HG03378 (cell line): ENCODE data around the gene EXOC3L1.

Experiments
- ATAC-seq: cut with Tn5 transposase; IDR thresholded peaks from one replicate; pipeline ENCODE4 v1.9.1; 2021; ENCODE audit warnings: mild to moderate bottlenecking, moderate library complexity; ENCODE audit not compliant: unreplicated experiment

EXOC3L1 gene, protein sequence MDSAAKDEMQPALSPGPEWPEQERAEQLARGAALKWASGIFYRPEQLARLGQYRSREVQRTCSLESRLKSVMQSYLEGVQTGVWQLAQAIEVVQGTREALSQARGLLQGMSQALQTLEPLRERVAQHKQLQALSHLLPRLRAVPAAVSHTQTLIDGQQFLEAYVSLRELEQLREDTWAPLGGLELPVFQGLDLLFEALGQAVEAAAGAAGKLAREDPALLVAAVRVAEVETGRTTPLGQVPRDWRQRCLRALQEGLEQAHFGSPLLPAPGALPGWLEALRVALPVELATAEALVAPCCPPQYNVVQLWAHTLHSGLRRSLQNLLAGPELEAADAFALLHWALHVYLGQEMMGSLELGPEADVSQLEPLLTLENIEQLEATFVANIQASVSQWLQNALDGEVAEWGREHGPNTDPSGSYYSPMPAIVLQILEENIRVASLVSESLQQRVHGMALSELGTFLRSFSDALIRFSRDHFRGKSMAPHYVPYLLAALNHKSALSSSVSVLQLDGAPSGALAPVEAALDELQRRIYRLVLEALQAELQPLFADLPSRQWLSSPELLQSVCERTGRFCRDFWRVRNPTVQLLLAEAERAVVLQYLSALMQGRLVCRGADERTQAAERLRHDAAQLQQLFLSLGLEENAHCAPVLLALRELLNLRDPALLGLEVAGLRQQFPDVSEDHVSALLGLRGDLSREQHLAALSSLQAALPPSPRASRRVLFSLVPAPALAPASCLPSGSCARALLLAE

DNA sequence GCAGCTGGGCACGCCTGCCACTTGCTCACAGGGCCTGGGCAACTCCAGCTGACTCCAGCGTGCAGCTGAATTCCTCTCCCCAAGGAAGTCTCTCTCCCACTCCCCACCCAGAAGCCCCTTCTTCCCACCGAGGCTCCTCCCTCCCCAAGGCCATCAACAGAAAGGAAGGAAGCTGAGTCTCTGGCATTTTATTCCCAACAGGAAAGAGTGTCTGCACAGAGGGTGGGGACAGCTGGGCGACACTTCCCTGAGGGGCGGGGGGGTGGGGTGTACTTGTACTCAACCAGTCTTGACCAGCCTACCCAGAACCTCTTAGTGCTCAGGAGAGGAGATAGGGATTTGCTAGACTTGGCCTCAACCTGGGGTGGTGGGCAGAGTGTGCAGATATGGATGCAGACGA lies at the start of gene EXOC3L1:
Gene EXOC3L1, minus strand, starts transcription at position 96 of the 400 bp plus-strand sequence. CDS start 460 bp downstream, outside the sequence.
- no peak for ATAC-seq

DNA sequence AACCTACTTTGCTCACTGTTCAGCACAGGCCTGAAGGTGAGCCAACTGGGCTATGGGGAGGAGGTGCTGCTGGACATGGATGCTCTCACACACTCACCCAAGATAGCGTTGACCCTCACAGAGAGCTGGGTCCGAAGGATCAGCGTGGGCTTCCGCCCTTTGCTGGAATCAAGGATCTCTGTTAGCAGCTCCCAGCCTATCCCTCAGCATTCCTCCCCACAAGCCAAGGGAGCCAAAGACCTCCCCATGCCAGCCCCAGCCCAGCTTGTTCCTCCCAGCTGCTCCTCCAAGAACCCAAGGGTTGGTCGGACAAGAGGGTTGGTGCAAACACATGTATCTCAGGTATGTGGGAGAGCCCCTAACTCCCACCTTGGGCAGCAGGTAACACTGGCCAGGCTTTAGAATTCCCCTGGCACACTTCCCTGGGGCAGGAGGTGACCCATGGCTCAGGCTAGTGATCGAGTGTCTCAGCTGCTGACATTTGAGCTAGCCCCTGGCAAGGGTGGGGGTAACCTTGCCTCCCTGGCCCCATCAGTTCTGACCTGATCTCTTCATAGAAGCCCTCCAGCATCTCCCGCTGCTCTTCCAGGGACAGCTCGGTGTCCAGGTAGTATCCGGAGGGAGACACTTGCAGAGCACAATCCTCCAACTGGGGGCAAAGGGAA lies 49.0 kb upstream of the EXOC3L1 start:
- no peak for ATAC-seq

DNA sequence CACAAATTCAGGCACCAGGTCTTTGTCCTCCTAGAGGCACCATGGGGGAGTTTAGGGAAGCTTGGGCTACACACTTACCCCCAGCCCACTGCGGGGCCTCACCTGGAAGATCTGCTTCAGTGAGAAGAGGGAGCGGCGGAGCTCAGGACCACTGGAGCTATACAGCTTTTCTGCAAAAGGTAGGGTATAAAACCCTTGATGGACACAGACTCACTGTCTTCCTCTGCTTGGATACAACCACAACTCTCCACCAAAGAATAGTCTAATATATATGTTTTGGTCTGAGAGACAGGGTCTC lies 48.3 kb upstream of the EXOC3L1 start:
- ATAC-seq, result no peak

DNA sequence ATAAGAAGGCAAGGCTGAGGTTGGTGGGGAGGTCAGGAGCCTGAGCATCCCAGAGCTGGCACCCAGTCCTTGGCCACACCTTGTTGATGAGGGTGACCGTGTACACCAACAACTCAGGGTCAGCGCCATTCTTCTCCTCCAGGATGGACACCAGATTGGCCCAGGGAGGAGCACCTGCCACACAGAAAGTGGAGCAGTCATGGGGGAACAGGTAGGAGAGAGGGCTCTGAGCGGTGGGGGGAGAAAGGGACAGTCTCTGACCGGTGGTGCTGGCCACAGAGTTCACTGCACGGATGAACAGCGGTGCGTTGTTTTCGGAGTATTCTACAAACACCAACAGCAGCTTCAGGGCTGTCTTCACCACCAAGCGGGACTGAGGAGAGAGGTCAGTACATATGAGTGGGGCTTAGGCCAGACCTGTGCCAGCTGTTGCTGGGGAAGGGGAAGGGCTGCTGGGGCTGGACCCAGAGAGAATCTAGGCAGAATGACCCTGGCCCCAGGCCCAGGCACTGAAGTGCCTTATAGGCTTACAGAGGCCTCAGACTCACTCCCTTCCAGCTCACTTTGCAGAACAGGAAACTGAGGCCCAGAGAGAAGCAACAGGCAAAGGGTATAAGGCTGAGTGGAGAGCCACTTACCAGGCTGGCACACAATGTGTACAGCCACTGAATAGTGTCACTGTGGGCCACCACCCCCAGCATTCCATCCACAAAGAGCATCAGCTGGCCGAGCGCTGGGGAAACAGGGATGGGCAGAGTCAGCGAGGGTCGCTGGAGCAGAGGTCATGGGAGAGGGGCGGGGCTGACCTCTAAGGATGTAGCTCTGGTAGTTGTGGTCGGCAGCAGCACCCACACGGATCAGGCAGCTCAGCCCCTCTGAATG lies 47.7 kb upstream of the EXOC3L1 start:
- ATAC-seq, result no peak

DNA sequence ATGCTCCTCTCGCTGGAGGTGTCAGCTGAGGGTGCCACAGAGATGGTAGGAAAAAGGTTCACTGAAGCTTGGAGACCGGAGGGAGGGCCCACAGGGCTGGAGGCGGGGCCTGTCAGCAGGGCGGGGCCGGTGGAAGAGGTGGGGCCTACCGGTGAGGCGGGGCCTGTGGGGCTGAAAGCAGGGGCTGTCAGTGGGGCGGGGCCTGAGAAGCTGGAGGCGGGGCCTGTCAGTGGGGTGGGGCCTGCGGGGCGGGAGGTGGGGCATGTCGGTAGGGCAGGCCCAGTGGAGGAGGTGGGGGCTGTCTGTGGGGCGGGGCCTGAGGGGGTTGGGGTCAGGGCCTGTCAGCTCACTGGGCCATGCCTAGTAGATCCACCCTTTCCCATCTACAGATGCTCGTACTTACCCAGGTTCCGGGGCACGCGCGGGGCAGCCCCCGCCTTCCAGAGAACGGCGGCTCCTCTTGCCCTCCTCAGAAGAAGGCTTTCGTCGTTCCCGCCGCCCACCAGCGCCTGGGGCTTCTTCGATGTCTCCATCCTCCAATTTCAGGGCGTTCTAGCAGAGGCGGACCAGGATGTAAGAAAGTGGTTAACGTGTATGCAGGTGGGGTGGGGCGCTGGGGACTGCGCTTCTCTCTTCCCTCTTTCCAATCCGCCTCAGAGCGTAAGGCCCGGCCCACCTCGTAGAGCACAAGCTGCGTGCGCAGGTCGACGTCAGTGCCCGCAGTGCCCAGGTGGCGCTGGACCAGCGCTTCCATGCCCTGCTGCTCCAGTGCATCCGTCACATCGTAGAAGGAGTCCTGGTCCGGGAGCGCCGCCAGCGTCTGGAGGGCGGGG lies 46.8 kb upstream of the EXOC3L1 start:
- no peak for ATAC-seq

DNA sequence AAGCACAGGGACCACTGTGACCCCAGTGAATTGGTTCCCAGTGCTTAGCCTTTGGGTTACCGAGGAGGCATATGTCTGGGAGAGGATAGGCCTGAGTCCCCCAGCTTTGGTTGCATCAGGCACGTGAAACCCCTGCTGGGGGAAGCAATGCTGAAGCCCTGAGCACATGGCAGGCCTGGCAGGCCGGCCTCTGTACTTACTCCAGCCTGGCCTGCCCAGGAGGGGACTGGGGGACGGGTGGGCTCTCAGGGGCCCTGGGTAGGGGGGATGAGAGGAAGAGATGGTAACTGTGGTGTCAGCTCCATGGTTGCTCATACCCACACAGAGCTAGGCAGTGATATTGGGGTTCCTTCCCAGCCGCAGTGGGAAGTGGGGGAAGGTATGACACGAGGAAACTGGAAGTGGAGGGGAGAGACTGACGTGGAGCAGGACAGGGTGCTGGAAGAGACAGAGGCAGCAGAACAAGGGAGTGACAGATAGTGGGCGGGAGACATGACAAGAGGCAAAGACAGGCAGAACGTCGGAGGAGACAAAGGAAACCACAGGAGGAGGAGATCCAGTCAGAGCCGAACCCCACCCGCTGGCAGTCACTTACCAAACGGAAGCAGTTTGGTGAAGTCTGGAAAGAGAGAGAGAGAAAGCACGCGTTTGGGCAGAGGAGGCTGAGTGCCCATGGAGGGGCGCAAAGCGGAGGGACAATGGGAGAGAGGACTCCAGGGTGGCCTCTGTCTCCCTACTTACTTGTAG lies 46.1 kb upstream of the EXOC3L1 start:
- ATAC-seq, result no peak

DNA sequence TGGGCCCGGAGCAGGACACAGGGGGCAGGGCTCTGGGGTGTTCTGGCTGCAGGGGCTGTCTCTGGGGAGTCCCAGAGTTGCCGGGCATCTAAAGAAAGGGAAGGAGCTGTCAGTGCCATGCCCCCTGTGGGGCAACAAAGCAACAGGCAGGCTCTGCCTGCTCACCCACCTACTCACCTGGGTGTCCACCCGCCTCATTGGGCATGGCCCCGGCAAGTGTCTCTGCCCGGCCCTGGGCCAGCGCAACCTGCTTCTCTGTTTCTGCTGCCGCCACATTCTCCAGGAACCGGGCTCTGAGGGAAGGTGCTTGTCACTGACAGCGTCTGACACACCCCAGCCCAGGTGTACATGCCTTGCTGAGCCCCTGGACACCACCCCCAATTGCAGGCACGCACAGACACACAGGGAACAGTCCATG lies 44.3 kb upstream of the EXOC3L1 start:
- no peak for ATAC-seq

DNA sequence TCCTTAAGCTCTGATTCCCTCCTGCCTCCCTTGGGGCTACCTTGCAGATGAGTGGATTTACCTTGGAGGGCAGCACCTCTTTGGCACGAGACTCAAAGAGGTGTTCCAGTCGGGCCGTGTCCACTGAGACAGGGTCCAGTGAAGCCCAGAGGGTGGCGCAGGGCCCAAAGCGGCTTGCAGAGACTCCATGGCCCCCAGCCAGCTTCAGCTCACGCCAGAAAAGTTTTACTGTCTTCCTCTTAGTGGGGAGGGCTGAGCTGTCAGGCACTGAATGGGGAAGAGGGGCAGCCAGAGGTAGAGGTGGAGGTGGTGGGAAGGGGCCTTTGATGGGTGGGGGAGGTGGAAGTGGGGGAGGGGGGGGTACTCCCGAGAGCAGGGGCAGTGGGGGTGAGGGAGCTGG lies 43.7 kb upstream of the EXOC3L1 start:
- ATAC-seq, result no peak

DNA sequence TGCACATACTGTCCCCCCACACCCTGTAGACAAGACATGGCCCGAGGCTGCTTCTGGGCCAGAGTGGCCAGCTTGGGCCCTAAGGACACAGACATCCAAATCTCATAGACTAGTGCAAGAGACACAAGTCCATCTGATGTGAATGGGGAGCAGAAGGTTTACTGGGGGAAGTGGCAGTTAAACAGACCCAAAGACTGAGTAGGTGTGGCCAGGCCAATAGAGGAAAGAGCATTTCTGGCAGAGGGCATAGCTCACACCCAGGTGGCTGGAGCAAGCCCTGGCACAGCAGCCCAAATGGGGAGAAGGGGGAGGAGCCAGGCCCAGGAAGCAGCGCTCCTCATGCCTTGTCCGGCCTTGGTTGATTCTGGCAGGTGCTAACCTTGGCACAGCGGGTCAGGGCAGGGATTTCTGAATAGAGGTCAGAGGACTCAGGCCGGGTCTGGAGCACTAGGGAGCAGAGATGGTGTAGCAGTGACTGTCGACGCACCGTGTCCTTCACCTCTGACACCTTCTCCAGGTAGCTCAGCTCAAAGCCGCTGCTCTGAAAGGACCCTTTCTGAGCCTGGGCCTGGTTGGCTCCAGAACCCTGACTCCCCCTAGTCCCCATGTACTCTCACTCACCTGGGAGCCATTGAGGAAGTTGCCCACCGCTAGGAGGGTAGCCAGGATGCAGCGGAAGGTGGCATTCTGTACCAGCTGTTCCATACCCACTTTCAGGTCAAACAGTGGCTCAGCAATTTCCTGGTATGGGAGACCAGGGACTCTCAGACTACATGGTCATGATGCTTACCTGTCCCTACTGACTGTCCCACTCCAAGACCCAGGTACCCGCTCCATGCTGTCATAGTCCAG lies 41.1 kb upstream of the EXOC3L1 start:
- ATAC-seq, result no peak

DNA sequence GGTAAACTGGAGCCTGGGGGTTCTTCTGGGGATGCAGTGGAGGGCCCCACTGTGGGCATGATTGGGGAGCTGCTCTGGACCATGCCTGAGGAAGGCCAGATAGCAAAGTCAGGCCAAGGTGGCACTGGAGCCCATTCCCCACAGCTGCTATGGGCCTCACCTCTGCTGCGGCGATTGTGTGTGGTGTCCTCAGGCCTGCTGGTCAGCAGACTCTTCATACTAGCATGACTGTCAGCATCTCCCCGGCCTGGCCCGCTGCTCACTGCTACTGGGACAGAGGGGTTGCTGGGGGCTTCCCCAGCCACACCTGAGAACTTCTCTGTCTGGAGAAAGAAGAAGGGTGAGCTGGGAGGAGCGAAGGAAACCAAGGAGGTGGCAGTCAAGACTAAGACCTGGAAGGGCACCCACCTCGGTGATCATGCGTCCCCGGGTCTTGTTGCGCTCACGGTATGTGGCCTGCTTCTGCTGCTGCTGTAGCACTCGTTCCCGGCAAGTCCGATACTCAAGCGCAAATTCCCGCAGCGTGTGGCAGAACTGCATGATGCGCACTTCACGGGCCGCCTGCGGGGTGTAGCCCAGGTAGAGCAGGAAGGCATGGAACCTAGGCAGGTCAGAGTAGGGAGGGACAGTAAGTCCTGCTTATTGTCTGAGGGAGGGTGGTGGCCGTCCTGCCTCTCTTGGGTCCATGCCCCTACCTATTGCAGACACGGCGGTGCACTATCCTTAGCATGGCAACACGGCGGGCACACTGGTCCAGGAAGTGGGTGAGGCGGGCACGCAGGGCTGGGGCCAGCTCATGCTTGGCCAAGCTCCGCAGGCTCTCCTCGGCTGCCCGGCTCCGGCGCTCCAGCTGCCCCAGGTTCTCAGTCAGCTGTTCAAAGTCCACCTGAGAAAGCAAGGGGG lies 40.2 kb upstream of the EXOC3L1 start:
- no peak for ATAC-seq

DNA sequence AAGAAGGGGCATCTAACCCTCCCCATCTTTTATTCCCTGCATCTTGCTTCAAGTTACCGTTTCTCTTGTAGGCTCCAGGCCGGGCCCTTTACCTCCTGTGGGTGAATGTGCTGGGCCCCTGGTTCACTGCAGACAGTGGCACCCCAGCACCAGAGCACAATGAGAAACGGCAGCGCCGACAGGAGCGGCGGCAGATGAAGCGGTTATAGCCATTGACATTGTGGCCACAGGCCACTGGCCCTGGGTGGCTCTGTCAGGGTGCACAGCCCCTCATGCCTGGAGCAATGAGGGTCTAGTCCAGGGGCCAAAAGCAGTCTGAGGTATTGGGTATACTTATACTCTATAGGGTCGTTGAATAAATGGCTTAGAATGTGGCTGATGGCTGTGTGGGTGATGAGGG lies 39.0 kb upstream of the EXOC3L1 start:
- ATAC-seq, result no peak

DNA sequence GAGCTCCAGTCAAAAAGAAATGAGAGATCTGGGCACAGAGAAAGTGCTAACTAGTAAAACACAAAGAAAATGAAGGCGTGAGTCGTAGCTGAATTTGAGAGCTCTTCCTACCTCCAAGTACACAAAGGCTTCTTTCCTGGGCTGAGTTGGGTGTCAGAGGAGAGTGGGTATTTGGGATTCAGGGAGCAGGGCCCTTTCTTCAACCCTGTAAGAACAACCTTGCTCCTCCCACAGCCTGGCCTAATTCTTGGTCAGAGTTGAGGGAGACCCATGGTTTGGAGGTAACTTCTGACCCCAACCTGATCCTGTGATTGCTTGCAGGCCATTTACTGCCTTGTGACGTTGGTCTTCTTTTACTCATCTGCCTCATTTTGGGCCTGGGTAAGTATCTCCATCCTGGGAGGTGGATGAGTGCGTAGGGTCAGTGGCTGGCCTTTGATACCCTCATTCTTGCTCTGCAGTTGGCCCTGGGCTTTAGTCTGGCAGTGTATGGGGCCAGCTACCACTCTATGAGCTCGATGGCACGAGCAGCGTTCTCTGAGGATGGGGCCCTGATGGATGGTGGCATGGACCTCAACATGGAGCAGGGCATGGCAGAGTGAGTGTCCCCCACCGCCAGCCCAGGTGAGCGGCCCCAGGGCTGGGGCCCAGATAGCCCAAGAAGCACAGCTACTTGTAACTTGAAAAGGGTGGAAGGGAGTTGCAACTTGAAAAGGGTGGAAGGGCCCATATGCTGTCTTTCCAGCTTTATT lies 38.3 kb upstream of the EXOC3L1 start:
- no peak for ATAC-seq

DNA sequence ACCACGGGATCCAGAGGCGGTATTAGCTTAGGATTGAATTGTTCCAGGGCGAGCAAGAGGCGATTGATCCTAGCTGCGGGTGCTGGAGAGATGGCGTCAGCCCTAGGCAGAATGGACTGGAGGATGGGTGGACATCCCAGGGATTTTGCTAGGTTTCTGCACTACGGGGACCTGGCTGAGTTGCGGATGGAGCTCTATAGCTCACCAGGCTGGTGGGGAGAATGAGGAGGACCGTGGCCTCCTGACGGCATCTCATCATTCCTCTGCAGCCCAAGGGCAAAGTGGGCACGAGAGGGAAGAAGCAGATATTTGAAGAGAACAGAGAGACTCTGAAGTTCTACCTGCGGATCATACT lies 37.6 kb upstream of the EXOC3L1 start:
- ATAC-seq, result no peak

DNA sequence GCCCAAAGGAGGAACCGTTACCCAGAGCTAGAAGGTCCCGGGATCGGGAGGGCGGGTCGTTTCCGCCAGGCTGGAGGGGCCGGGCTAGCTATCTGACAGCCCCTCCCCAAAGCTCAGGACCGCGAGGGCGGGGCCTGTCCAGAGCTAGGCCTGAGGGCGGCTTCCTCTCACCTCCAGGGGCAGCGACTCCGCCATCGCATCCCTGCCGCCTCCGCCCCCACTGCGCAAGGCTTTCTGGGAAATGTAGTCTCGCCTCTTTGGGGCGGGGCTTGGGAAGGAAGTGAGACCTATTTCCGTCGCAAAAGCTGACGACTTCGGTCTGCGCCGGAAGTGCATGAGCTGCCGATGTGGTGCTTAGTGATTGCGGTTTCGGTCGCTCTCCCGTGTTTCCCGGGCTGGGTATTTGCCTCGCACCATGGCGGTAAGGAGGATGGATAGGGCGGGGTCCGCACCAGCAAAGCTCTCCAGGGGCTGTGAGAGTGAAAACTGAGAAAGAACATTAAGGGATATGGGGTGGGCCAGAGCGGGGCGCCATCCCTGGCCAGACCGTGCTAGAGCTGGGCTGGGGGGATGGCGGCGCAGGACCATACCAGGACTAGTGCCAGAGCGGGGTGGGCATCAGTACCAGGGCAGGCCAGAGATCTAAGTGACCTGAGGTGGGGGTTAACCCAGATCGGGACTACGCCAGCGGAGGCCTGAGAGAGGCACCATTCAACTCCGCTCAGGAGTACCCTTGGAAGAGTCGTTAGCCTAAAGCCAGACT lies 37.0 kb upstream of the EXOC3L1 start, which contains the start of gene TMEM208:
Gene TMEM208, plus strand, starts transcription at position 327 of the 763 bp plus-strand sequence. Its CDS starts 89 bp downstream, at position 416.
- ATAC-seq, result peak; percentile 74

DNA sequence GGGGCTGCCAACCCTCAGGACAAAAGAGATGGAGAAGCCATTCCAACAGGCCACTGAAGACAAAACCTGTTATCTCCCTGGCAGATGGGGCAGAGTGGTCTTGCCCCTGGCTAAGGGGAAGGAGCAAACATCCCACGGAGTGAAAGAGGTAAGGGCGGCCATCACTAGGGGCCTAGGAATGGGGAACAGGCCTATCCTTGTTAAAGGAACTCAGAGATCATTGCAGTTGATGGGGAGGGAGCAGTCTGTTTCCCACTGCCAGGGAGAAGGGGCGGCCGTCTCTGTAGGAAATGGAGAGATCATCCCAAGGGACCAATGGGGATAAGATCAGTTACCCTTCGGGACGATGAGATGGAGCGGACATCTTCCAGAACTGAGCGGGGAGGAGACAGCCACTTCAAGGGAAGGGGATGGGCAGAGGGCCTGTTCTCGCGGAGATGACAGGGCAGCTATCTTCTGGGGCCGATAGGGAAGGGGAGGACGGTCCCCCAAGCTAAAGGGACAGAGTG lies 36.4 kb upstream of the EXOC3L1 start:
- ATAC-seq, result no peak

DNA sequence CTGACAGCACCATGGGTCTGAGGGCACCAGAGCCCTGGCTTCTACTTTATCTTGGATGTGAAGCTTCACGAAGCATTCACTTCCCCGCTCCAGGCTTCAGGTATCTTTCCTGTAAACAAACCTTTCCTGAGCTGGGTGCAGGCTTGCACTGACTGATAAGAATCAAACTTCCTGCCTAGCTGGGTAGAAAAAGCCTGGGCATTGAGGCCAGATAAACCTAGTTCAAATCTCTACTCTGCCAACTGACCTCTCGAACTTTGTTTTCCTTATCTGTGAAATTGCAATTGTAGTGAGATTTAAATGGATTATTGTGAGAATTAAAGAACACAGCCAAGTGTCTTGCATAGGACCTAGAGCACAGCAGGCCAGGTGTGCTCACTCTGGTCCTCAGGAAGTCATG lies 34.1 kb upstream of the EXOC3L1 start:
- ATAC-seq, result no peak
